ENCODE data around the gene MEIS2. TPM values are rescaled to one million over a fixed set of nuclear protein-coding genes. Genes with fewer than 3 reads are reported as not detected.

Gene MEIS2
- polyA plus RNA-seq, 2 of the 4 experiments (the other 2 are of a cell fraction) = 7.3 to 11.1 TPM

DNA sequence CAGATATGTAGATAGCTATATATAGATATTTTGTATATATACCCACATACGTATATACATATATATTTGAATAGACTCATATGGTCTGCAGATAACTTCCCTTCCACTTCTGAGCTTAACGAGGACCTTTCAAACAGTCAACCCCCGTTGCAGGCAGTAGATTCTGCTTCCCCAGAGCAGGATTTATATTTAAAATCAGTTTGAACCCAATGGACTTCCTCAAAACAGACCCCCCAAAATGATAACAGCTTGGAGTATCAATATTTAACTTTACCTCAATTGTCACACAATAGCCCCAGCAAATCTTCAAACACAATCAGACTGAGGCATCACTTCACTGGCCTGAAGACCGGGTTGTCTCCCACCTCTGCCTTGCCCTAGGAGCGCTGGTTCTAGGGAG, 218.3 kb downstream of the MEIS2 start:
- Histone ChIP-seq H3K4me2 (no peak overlapping the region), H3K4me3 (no peak overlapping the region), H3K4me1 (no peaks in the 10 kb centered on the region), H3K27ac (no peak overlapping the region), H3K9me3 (no peaks in the 10 kb centered on the region)
- WGBS (ENCODE audit: missing lambda C conversion rate) = 86% methylated on average over 5 of the region's 5 CpGs
- DNase-seq (ENCODE audit: low read depth in 1 of 2, low spot score in 1 of 2) = no peak
- no peak for FAIRE-seq
- ChIA-PET POLR2A (no interaction called here), CTCF (interaction anchor here (0.5 to 3.0 kb wide), 2 partner anchors 252 to 927 kb away, joined by 3 to 10 read pairs; no protein-coding TSS in a partner anchor)
- TF ChIP-seq CBX2 (IDR thresholded peaks at IDR 0.05; ENCODE audit: borderline replicate concordance, low read depth) = no peak
- no peak for ATAC-seq

DNA sequence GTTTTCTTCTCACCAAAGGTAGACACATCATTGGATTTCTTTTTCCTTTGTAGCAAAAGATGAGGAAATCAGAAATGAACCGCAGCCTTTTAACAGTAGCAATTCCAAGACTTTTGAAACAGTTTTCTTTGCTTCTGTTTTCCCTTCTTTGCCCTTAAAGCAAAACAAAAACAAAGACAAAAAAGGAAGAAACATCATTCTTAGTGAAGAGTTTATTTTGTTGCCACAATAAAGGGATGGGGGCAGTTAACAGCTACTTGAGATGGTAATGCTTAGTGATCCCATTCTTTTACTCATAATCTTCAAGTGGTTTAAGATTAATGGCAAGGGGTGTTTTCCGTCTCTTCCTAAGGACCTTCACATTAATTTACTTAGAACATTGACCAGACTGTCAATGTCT, 218.8 kb downstream of the MEIS2 start:
- WGBS (ENCODE audit: missing lambda C conversion rate) = 81% methylated on average over 2 of the region's 2 CpGs
- DNase-seq (ENCODE audit: low read depth in 1 of 2, low spot score in 1 of 2) (no peak), FAIRE-seq (no peak), ATAC-seq (no peak)
- Histone ChIP-seq H3K9me3 (no peaks in the 10 kb centered on the region), H3K27ac (no peak overlapping the region), H3K4me3 (no peak overlapping the region), H3K4me1 (no peaks in the 10 kb centered on the region), H3K4me2 (no peak overlapping the region)
- ChIA-PET POLR2A (no interaction called here), CTCF (interaction anchor here (0.5 to 3.0 kb wide), 2 partner anchors 252 to 927 kb away, joined by 3 to 10 read pairs; no protein-coding TSS in a partner anchor)
- TF ChIP-seq, protein P1, sequence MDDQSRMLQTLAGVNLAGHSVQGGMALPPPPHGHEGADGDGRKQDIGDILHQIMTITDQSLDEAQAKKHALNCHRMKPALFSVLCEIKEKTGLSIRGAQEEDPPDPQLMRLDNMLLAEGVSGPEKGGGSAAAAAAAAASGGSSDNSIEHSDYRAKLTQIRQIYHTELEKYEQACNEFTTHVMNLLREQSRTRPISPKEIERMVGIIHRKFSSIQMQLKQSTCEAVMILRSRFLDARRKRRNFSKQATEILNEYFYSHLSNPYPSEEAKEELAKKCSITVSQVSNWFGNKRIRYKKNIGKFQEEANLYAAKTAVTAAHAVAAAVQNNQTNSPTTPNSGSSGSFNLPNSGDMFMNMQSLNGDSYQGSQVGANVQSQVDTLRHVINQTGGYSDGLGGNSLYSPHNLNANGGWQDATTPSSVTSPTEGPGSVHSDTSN (IDR thresholded peaks at IDR 0.05) = no peak
- TF ChIP-seq, protein P2, sequence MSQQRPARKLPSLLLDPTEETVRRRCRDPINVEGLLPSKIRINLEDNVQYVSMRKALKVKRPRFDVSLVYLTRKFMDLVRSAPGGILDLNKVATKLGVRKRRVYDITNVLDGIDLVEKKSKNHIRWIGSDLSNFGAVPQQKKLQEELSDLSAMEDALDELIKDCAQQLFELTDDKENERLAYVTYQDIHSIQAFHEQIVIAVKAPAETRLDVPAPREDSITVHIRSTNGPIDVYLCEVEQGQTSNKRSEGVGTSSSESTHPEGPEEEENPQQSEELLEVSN (IDR thresholded peaks at IDR 0.05; ENCODE audit: borderline replicate concordance, low read depth) = no peak
- TF ChIP-seq MAX (IDR thresholded peaks at IDR 0.05) = no peak
- no peak for TF ChIP-seq CBX8 (IDR thresholded peaks at IDR 0.05)
- no peak for TF ChIP-seq SMC3 (IDR thresholded peaks at IDR 0.05)
- TF ChIP-seq HOXA7 (CRISPR knock-in tag; IDR thresholded peaks at IDR 0.05) = no peak
- TF ChIP-seq MAZ (IDR thresholded peaks at IDR 0.05; ENCODE audit: borderline replicate concordance, low read depth, low read length) = no peak
- TF ChIP-seq HES2 (IDR thresholded peaks at IDR 0.05) = no peak
- no peak for TF ChIP-seq EHMT2 (IDR thresholded peaks at IDR 0.05; ENCODE audit: low read depth)

DNA sequence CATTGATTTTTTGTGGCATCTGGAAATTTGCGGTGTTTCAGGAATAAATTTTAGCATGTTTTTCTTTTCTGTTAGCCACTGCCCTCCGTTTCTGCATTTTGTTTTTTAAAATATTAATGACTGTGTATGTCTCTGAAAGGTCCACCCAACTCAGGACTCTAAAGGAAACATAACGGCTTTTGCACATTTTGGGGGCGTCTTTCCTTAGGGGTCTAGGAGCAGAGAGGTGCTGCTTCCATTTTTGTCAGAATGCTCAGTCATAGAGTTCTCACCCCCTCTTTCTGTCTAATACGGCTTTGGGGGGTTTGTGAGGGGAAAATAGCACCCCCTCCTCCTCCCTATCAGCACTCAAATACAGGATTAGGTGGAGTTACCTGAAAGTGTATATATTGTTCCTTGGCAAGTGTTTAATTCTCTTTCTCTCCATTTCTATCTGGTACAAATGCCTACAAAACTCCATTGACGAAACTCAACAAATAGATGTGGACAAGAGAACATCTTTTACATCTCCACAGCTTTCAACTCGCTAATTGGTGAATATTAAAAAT, 219.4 kb downstream of the MEIS2 start:
- FAIRE-seq (no peak), DNase-seq (ENCODE audit: low read depth in 1 of 2, low spot score in 1 of 2) (no peak), ATAC-seq (no peak)
- ChIA-PET CTCF (interaction anchor here (1.3 kb wide), 1 partner anchor 252 kb away, joined by 3 read pairs; no protein-coding TSS in a partner anchor), POLR2A (no interaction called here)
- no peak overlapping the region for H3K4me2 ChIP-seq
- TF ChIP-seq RCOR1 (IDR thresholded peaks at IDR 0.05; ENCODE audit: low read depth, low read length) = no peak
- TF ChIP-seq HOXB5 (CRISPR knock-in tag; IDR thresholded peaks at IDR 0.05) = no peak
- TF ChIP-seq EHMT2 (IDR thresholded peaks at IDR 0.05; ENCODE audit: low read depth) = no peak
- no peak for TF ChIP-seq ZNF302 (CRISPR knock-in tag; IDR thresholded peaks at IDR 0.05)
- no peak for TF ChIP-seq KDM1A (IDR thresholded peaks at IDR 0.05; ENCODE audit: low read depth)
- no peak for TF ChIP-seq ESRRA (IDR thresholded peaks at IDR 0.05; ENCODE audit: borderline replicate concordance, low read length)
- no peak for TF ChIP-seq BHLHE40 (IDR thresholded peaks at IDR 0.05; ENCODE audit: low read depth, low read length)
- no peak for TF ChIP-seq CBX8 (IDR thresholded peaks at IDR 0.05)
- no peak for TF ChIP-seq JUNB (IDR thresholded peaks at IDR 0.05)
- TF ChIP-seq RNF2 (IDR thresholded peaks at IDR 0.05; ENCODE audit: borderline replicate concordance, low read depth) = no peak
- no peak for TF ChIP-seq CHD2 (IDR thresholded peaks at IDR 0.05; ENCODE audit: low read length, partially characterized antibody)
- no peak overlapping the region for H3K27ac ChIP-seq
- no peaks in the 10 kb centered on the region for H3K9me3 ChIP-seq
- no peak overlapping the region for H3K4me3 ChIP-seq
- H3K4me1 ChIP-seq = no peaks in the 10 kb centered on the region
- 76% methylated on average over 7 of the region's 7 CpGs for WGBS (ENCODE audit: missing lambda C conversion rate)
